ENCODE measurements around the gene WHRN. TPM values are rescaled to one million over a fixed set of nuclear protein-coding genes. Genes with fewer than 3 reads are reported as not detected.

The WHRN gene
- total and polyA plus RNA-seq, 2 of the 8 experiments (the other 6 are each of a cell fraction or from before 2014, with no cell fraction given): 4.4 to 7.7 TPM

- Histone ChIP-seq H4K5ac (ENCODE audit: insufficient read length, low read depth, low read length) (no peak overlapping the region), H4K8ac (ENCODE audit: extremely low read depth, insufficient read depth, low read length) (peak overlapping the region; percentile 8; the same call in 1 of the 2 replicates), H3K18ac (ENCODE audit: extremely low read depth, low read length) (no peak overlapping the region), H3K36me3 (ENCODE audit: control insufficient read depth in 2 of 4, insufficient read depth in 4 of 4, low read length in 3 of 4) (no peaks in the 10 kb centered on the region; a peak in 1 of 8 replicates), H3K14ac (ENCODE audit: insufficient read length) (no peak overlapping the region), H3K23ac (ENCODE audit: insufficient read length) (no peak overlapping the region), H3K27ac (ENCODE audit: low read depth, low read length) (no peak overlapping the region), H3K4me3 (ENCODE audit: extremely low read depth in 1 of 4, insufficient read depth in 2 of 4, low read depth in 3 of 4, low read length in 4 of 4) (no peak overlapping the region), H2BK20ac (ENCODE audit: low read length) (no peak overlapping the region), H3K4ac (replicated peaks; ENCODE audit: insufficient read length, low read depth, low read length) (no peak overlapping the region), H3K9ac (replicated peaks in 1 of 4; ENCODE audit: extremely low read depth in 1 of 4, low read depth in 3 of 4, low read length in 3 of 4) (0 out of 7 replicates have a peak overlapping the region, but pooled peaks of 1 of the 4 experiments have one; percentile 13), H3K4me1 (replicated peaks in 1 of 4; ENCODE audit: control insufficient read depth in 3 of 4, insufficient read depth in 4 of 4, low read length in 3 of 4) (peaks cover 6 to 14% (median 7%) of the 10 kb centered on the region in 4 experiments), H2BK12ac (ENCODE audit: low read depth, low read length) (no peak overlapping the region), H2AFZ (ENCODE audit: low read length) (no peak overlapping the region), H3K79me1 (ENCODE audit: low read depth, low read length) (no peaks in the 10 kb centered on the region), H2BK15ac (ENCODE audit: low read length) (no peak overlapping the region), H3K56ac (replicated peaks; ENCODE audit: insufficient read length, low read depth, low read length) (no peak overlapping the region), H2AK5ac (ENCODE audit: low read depth, low read length) (no peak overlapping the region), H2BK120ac (replicated peaks; ENCODE audit: low read depth, low read length) (no peak overlapping the region), H3K27me3 (replicated peaks in 1 of 4; ENCODE audit: control insufficient read depth in 3 of 4, extremely low read depth in 1 of 4, insufficient read depth in 3 of 4, low read length in 3 of 4) (no peaks in the 10 kb centered on the region), H4K20me1 (replicated peaks in 1 of 2; ENCODE audit: control insufficient read depth in 1 of 2, insufficient read depth in 2 of 2, low read length in 2 of 2) (no peaks in the 10 kb centered on the region), H3K23me2 (ENCODE audit: low read depth, low read length) (no peaks in the 10 kb centered on the region), H3K79me2 (ENCODE audit: control insufficient read depth in 1 of 2, insufficient read depth in 2 of 2, low read length in 2 of 2) (no peaks in the 10 kb centered on the region), H3K4me2 (ENCODE audit: insufficient read depth in 1 of 2, low read depth in 2 of 2, low read length in 2 of 2) (no peak overlapping the region), H4K91ac (replicated peaks; ENCODE audit: insufficient read length, low read length) (no peak overlapping the region), H2BK5ac (ENCODE audit: low read depth, low read length) (no peak overlapping the region), H3K9me3 (ENCODE audit: insufficient read depth in 2 of 2, low read depth in 1 of 2, low read length in 1 of 2) (no peaks in the 10 kb centered on the region)
- CTCF ChIA-PET (ENCODE audit: partially characterized antibody): interaction anchor here (0.7 to 4.2 kb wide), 10 partner anchors 9 to 602 kb away, joined by 3 to 17 read pairs (median 4); no protein-coding TSS in a partner anchor
- DNase-seq (ENCODE audit: low read depth in 1 of 2, low spot score in 2 of 2) (no peak), FAIRE-seq (no peak)
- POLR2A ChIA-PET (ENCODE audit: partially characterized antibody): interaction anchor here (0.7 to 3.2 kb wide), 4 partner anchors 10 to 19 kb away, joined by 3 to 12 read pairs (median 3); no protein-coding TSS in a partner anchor
- TF ChIP-seq BCL11A (IDR thresholded peaks at IDR 0.05; ENCODE audit: low read depth in 2 of 2, low read length in 2 of 2): no peak
- no peak for TF ChIP-seq GTF2F1 (IDR thresholded peaks at IDR 0.05; ENCODE audit: borderline replicate concordance, low read depth, low read length)
- TF ChIP-seq EGR1 (IDR thresholded peaks at IDR 0.05; ENCODE audit: borderline replicate concordance, low read depth, low read length): no peak
- TF ChIP-seq, protein P1, sequence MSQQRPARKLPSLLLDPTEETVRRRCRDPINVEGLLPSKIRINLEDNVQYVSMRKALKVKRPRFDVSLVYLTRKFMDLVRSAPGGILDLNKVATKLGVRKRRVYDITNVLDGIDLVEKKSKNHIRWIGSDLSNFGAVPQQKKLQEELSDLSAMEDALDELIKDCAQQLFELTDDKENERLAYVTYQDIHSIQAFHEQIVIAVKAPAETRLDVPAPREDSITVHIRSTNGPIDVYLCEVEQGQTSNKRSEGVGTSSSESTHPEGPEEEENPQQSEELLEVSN (IDR thresholded peaks at IDR 0.05): no peak
- TF ChIP-seq SP2 (IDR thresholded peaks at IDR 0.05; ENCODE audit: low read length): no peak
- no peak for TF ChIP-seq BRCA1 (IDR thresholded peaks at IDR 0.05; ENCODE audit: low read depth, low read length)
- TF ChIP-seq TAF1 (IDR thresholded peaks at IDR 0.05; ENCODE audit: low read depth, low read length): no peak
- no peak for TF ChIP-seq KDM1A (IDR thresholded peaks at IDR 0.05; ENCODE audit: borderline replicate concordance, low read length)
- TF ChIP-seq YY1 (IDR thresholded peaks at IDR 0.05; ENCODE audit: low read depth, low read length): no peak
- no peak for TF ChIP-seq SIRT6 (IDR thresholded peaks at IDR 0.05; ENCODE audit: low read length)
- TF ChIP-seq CBX8 (IDR thresholded peaks at IDR 0.05; ENCODE audit: borderline replicate concordance, low read depth, low read length): no peak
- TF ChIP-seq JUND (IDR thresholded peaks at IDR 0.05; ENCODE audit: low read length): no peak
- 86% methylated on average over 12 of the region's 12 CpGs; no CpG with 5 or more reads in 1 of the 2 experiments for WGBS, 2 experiments (ENCODE audit: extremely low coverage in 1 of 2, insufficient coverage in 1 of 2, insufficient read length in 1 of 2, insufficient replicate concordance in 2 of 2, low coverage in 1 of 2, low lambda C conversion rate in 2 of 2, missing lambda C conversion rate in 1 of 2)
Measured at GRCh38 chr9:114412048-114412683, 93.1 kb downstream of the WHRN start.

Measured in H1 (cell line).